AG09319 (cell line): Measurements from ENCODE around the gene TAAR1.
"Not testable (repeated sequence)": the region's sequence is repeated elsewhere in the genome, so short reads cannot be mapped to it uniquely, and the experiment has no call there.

Source experiments
- DNase-seq: peaks from one replicate; pipeline ENCODE4 v3.0.0-alpha.2; 2010; ENCODE audit warnings: low read depth; ENCODE audit errors: extremely low read depth
- TF ChIP-seq, protein P1 (sequence below): IDR thresholded peaks from 2 replicates; pipeline ENCODE4 v1.5.1; 2011; ENCODE audit warnings: low read depth, mild to moderate bottlenecking, inconsistent platforms, low read length, moderate library complexity

The TAAR1 gene

DNA sequence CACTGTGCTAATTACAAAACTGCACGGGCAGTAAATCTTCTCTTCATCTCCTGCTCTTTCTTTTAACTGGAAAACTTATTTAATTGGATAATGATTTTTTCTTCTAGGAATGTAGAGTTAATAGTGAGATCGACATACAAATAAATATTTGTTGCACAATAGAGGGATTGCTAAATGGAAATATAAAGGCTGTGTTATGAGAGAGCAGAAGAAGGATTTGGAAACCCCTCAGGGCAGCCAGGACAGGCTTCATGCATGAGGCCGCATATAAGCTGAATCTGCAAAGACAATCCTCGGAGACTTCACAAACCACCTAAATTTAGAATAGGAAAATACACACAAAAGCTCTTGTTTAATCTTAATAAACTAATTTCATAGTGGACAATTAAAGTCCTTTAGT, 2.9 kb upstream of the TAAR1 start:
- TF ChIP-seq, protein P1, sequence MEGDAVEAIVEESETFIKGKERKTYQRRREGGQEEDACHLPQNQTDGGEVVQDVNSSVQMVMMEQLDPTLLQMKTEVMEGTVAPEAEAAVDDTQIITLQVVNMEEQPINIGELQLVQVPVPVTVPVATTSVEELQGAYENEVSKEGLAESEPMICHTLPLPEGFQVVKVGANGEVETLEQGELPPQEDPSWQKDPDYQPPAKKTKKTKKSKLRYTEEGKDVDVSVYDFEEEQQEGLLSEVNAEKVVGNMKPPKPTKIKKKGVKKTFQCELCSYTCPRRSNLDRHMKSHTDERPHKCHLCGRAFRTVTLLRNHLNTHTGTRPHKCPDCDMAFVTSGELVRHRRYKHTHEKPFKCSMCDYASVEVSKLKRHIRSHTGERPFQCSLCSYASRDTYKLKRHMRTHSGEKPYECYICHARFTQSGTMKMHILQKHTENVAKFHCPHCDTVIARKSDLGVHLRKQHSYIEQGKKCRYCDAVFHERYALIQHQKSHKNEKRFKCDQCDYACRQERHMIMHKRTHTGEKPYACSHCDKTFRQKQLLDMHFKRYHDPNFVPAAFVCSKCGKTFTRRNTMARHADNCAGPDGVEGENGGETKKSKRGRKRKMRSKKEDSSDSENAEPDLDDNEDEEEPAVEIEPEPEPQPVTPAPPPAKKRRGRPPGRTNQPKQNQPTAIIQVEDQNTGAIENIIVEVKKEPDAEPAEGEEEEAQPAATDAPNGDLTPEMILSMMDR: no peak
- DNase-seq: no peak

DNA sequence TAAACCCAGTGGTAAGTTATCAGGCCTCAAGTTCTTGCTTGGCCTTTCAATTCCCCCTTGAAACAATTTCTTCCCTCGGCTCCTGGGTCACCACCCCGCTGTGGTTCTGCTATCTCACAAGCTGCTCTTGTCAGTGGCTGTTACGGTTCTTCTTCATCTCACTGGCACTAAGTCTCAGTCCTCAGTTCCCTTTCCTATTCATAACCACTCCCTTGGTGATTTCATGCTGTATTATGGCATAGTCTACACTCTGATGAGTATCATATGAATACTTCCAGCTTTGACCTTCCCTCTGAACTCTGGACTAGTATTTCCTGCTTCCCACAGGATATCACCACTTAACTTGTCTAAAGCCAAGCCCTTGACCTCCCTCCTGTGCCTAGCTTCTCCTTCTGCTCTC, 7.9 kb downstream of the TAAR1 start:
- no peak for DNase-seq
- TF ChIP-seq, protein P1: no peak

DNA sequence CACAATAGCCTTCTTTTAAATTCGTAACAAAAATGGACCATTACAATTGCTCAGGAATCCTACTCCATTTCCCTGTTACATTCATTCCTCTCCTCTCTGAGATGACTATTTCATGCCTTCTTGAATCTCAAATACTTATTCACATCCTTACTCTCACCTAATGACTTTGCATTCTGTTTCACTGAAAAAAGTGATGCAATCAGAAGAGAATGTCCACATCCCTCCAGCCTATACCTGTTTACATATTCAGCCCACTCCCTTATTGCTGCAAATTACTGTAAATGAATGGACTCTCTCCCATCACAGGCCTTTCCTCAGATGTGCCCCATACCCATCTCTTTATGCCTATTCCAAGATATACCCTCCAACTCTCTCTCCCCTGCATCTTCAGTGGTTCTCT, 8.6 kb downstream of the TAAR1 start:
- DNase-seq: no peak
- TF ChIP-seq, protein P1: no peak

DNA sequence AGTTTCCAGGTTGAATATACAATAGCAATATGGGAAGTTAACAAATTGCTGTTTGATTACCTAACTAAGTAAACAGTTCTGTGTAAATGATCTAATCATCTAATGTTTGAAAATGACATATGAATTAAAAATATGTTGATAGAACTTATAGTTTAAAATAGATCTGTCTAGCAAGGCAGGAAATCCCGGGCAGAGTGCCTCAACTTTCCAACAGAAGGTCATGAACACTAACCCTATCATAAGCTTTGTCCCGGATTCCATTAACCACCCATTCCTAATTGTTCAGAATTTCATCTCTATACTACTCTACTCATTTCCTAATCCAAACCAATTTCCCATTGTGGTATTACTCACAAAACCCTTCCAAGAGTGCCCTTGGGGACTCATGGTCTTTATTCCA, 10.2 kb downstream of the TAAR1 start:
- TF ChIP-seq, protein P1: no peak
- DNase-seq: no peak

DNA sequence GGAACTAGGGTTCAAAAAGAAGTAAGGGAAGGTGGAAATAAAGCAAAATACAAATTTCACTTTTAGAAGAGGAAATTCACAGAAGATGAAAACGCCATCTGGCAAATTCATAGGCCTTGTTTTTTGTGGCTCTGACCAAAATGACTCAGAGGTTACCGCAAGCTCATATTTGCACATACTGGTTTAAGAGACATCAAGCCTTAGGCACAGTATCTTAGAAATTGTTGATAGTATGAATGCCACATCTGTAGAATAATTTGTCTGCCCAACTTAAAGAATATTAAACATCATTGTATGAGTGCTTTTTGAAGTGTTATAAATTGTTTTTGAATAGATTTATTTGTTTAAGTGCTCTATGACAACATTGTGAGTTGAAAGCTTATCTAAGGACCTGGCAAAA, 10.6 kb downstream of the TAAR1 start:
- TF ChIP-seq, protein P1: no peak

DNA sequence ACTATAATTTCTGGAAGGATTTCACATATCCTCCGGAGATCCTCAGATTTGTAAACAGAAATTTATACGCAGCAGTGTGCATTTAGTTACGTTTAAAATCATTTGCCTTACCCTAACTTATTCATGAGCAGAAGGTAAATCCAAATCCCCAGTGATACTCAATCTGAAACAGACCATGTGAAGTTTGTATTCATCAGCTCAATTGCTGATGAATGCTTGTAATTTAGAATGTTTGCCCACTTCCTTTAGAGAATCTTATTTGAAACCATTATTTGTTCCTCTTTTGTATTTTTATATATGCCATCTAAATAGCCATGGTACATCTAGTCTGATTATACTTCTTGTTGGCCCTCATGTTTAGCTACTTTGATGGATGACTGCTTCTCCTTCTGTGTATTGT, 15.4 kb downstream of the TAAR1 start:
- TF ChIP-seq, protein P1: no peak
- DNase-seq: no peak

More for the DNA sequence above, 10.6 kb downstream of the TAAR1 start:
- DNase-seq: no peak

DNA sequence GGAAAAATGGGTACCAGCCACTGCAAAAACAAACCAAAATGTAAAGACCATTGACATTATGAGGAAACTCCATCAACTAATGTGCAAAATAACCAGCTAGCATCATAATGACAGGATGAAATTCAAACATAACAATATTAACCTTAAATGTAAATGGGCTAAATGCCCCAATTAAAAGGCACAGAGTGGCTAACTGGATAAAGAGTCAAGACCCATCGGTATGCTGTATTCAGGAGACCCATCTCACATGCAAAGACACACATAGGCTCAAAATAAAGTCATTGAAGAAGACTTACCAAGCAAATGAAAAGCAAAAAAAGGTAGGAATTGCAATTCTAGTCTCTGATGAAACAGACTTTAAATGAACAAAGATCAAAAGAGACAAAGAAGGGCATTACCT, 21.8 kb downstream of the TAAR1 start:
- not testable (repeated sequence) for DNase-seq

DNA sequence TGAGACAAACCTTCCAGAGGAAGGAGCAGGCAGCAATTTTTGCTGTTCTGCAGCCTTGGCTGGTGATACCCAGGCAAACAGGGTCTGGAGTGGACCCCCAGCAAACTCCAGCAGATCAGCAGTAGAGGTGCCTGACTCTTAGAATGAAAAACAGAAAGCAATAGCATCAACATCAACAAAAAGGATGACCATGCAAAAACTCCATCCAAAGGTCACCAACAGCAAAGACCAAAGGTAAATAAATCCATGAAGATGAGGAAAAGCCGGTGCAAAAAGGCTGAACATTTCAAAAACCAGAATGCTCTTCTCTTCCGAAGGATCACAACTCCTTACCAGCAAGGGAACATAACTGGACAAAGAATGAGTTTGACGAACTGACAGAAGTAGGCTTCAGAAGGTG, 23.1 kb downstream of the TAAR1 start:
- DNase-seq: not testable (repeated sequence)

DNA sequence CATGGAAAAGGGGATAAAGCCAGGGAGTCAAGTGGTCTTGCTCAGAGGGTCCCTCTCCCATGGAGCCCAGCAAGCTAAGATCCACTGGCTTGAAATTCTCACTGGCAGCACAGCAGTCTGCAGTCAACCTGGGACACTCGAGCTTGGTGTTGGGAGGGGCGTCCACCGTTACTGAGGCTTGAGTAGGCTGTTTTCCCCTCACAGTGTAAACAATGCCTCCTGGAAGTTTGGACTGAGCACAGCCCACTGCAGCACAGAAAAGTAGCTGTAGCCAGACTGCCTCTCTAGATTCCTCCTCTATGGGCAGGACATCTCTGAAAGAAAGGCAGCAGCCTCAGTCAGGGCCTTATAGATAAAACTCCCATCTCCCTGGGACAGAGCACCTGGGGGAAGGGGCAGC, 23.7 kb downstream of the TAAR1 start:
- DNase-seq: not testable (repeated sequence)
